HepG2 (cell line): ENCODE data around the gene AGAP3. TPM values are rescaled to one million over a fixed set of nuclear protein-coding genes. Genes with fewer than 3 reads are reported as not detected.

Source experiments
- E2F1 ChIP-seq: sonication (generic); formaldehyde crosslinking; IDR thresholded peaks from 2 replicates; pipeline ENCODE4 v1.5.0; 2020; ENCODE audit warnings: missing genetic modification reagents
- HNRNPL ChIP-seq: fragments of 200-400 bp; formaldehyde crosslinking; IDR thresholded peaks from 2 replicates; pipeline ENCODE4 v1.6.1; 2017; ENCODE audit warnings: mild to moderate bottlenecking, low read depth, low read length
- NAIF1 ChIP-seq: sonication (generic); formaldehyde crosslinking; IDR thresholded peaks from 2 replicates; pipeline ENCODE4 v1.5.0; 2020; ENCODE audit warnings: mild to moderate bottlenecking, missing genetic modification reagents, borderline replicate concordance
- NPAS2 ChIP-seq: sonication (generic); formaldehyde crosslinking; IDR thresholded peaks from 2 replicates; pipeline ENCODE4 v1.8.0; 2022; ENCODE audit warnings: mild to moderate bottlenecking, missing genetic modification reagents, borderline replicate concordance
- RBFOX2 ChIP-seq: fragments of 200-400 bp; formaldehyde crosslinking; IDR thresholded peaks from 2 replicates; pipeline ENCODE4 v1.6.1; 2017; ENCODE audit warnings: low read depth, mild to moderate bottlenecking, low read length
- TSC22D2 ChIP-seq: sonication (generic); formaldehyde crosslinking; IDR thresholded peaks from 2 replicates; pipeline ENCODE4 v1.5.1; 2020; ENCODE audit warnings: missing genetic modification reagents, mild to moderate bottlenecking, borderline replicate concordance
- ZBTB34 ChIP-seq: sonication (generic); formaldehyde crosslinking; IDR thresholded peaks from 2 replicates; pipeline ENCODE4 v1.8.0; 2022; ENCODE audit warnings: mild to moderate bottlenecking, missing genetic modification reagents
- ZMAT3 ChIP-seq: sonication (generic); formaldehyde crosslinking; conservative IDR thresholded peaks from 2 replicates; pipeline ENCODE4 v1.7.0; 2021; ENCODE audit warnings: missing genetic modification reagents
- ZNF543 ChIP-seq: sonication (generic); formaldehyde crosslinking; IDR thresholded peaks from 2 replicates; pipeline ENCODE4 v1.4.0; 2020; ENCODE audit warnings: mild to moderate bottlenecking, missing genetic modification reagents
- ZNF687 ChIP-seq: sonication (generic); formaldehyde crosslinking; IDR thresholded peaks from 2 replicates; pipeline ENCODE4 v1.5.1; 2020; ENCODE audit warnings: mild to moderate bottlenecking, missing genetic modification reagents, moderate library complexity
- ZNF772 ChIP-seq: sonication (generic); formaldehyde crosslinking; IDR thresholded peaks from 2 replicates; pipeline ENCODE4 v1.5.0; 2020; ENCODE audit warnings: mild to moderate bottlenecking, missing genetic modification reagents
- polyA plus RNA-seq, 8 experiments: library from polyadenylated mRNA; depleted of rRNA in 3 of 8; stranded (reverse) in 7 of 8; unstranded in 1 of 8; fragments of >200 nt; fragmentation: Illumina TruSeq in 4 of 8; extraction: Trizol in 4 of 8; gene quantifications; 2 replicates each; pipeline versions ENCODE4 v1.2.1 to v1.2.3, GENCODE V29; 2011 to 2016; ENCODE audit warnings: low read depth in 4 of 8, missing spikeins in 1 of 8, mixed read lengths in 1 of 8; ENCODE audit not compliant: insufficient read depth in 1 of 8
- total RNA-seq, 5 experiments: library from RNA; depleted of rRNA; stranded (reverse); fragments of >200 nt; fragmentation: Illumina TruSeq; extraction: Trizol; gene quantifications; 2 replicates each; pipeline ENCODE4 v1.2.3, GENCODE V29; 2016; ENCODE audit warnings: low read depth in 1 of 5
- TF ChIP-seq, protein P1 (sequence below): IDR thresholded peaks from 2 replicates; pipeline ENCODE4 v1.6.1; 2016; ENCODE audit warnings: mild to moderate bottlenecking
- TF ChIP-seq, protein P2 (sequence below): IDR thresholded peaks from 2 replicates; pipeline ENCODE4 v1.4.0; 2020; ENCODE audit warnings: mild to moderate bottlenecking, missing genetic modification reagents
- TF ChIP-seq, protein P3 (sequence below): sonication (generic); formaldehyde crosslinking; IDR thresholded peaks from 2 replicates; pipeline ENCODE4 v1.4.0; 2020; ENCODE audit warnings: missing genetic modification reagents; ENCODE audit errors: not compliant biosample characterization

Gene AGAP3
- total and polyA plus RNA-seq, 2 of the 13 experiments (the other 11 are each of a cell fraction or from before 2014, with no cell fraction given), result 31.3 to 61.4 TPM

GRCh38 chr7:151058781-151059366 is 27.4 kb upstream of the AGAP3 start (continued):
- TF ChIP-seq E2F1 (no peak), NPAS2 (CRISPR knock-in tag) (no peak), TSC22D2 (no peak), HNRNPL (no peak), ZNF543 (no peak), ZNF687 (CRISPR knock-in tag) (no peak), ZMAT3 (CRISPR knock-in tag) (no peak), ZBTB34 (0 out of 2 replicates have a peak, but pooled peaks have one; percentile 52), ZNF772 (CRISPR knock-in tag) (no peak), RBFOX2 (no peak), NAIF1 (peak; percentile 53; the same call in 1 of the 2 replicates)
- TF ChIP-seq, protein P1, sequence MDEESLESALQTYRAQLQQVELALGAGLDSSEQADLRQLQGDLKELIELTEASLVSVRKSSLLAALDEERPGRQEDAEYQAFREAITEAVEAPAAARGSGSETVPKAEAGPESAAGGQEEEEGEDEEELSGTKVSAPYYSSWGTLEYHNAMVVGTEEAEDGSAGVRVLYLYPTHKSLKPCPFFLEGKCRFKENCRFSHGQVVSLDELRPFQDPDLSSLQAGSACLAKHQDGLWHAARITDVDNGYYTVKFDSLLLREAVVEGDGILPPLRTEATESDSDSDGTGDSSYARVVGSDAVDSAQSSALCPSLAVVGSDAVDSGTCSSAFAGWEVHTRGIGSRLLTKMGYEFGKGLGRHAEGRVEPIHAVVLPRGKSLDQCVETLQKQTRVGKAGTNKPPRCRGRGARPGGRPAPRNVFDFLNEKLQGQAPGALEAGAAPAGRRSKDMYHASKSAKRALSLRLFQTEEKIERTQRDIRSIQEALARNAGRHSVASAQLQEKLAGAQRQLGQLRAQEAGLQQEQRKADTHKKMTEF, result no peak
- TF ChIP-seq, protein P2, sequence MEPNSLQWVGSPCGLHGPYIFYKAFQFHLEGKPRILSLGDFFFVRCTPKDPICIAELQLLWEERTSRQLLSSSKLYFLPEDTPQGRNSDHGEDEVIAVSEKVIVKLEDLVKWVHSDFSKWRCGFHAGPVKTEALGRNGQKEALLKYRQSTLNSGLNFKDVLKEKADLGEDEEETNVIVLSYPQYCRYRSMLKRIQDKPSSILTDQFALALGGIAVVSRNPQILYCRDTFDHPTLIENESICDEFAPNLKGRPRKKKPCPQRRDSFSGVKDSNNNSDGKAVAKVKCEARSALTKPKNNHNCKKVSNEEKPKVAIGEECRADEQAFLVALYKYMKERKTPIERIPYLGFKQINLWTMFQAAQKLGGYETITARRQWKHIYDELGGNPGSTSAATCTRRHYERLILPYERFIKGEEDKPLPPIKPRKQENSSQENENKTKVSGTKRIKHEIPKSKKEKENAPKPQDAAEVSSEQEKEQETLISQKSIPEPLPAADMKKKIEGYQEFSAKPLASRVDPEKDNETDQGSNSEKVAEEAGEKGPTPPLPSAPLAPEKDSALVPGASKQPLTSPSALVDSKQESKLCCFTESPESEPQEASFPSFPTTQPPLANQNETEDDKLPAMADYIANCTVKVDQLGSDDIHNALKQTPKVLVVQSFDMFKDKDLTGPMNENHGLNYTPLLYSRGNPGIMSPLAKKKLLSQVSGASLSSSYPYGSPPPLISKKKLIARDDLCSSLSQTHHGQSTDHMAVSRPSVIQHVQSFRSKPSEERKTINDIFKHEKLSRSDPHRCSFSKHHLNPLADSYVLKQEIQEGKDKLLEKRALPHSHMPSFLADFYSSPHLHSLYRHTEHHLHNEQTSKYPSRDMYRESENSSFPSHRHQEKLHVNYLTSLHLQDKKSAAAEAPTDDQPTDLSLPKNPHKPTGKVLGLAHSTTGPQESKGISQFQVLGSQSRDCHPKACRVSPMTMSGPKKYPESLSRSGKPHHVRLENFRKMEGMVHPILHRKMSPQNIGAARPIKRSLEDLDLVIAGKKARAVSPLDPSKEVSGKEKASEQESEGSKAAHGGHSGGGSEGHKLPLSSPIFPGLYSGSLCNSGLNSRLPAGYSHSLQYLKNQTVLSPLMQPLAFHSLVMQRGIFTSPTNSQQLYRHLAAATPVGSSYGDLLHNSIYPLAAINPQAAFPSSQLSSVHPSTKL (CRISPR knock-in tag), result no peak
- TF ChIP-seq, protein P3, sequence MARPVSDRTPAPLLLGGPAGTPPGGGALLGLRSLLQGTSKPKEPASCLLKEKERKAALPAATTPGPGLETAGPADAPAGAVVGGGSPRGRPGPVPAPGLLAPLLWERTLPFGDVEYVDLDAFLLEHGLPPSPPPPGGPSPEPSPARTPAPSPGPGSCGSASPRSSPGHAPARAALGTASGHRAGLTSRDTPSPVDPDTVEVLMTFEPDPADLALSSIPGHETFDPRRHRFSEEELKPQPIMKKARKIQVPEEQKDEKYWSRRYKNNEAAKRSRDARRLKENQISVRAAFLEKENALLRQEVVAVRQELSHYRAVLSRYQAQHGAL, result no peak
